Measurements from ENCODE around the gene CELA2B.

DNA sequence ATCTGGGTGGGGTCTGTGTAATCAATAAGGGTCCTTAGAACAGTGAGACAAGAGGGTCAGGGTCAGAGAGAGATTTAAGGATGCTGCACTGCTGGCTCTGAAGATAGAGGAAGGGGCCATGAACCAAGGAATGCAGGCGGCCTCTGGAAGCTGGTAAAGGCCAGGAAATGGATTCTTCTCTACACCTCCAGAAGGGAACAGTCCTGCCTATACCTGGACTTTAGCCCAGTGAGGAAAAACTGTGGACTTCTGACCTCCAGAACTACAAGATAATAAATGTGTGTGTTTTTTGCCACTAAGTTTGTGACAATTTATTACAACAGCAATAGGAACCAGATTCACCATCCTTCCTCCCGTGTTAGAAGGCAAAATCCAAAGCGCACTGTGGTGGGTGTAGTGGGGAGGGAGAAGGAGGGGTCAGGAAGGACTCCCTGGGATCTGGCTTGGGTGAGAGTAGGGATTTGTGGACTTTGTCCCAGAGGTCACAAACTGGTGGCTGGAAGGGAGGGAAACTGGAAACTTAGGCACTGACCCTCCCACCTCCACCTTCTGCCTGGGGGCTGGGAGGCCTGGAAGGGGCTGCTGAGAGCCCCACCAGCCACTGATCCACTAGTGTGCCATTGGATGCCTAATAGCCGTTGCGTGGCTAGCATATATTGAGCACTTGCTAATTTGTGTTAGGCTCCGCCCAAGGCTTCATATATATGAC is 24.7 kb upstream of the CELA2B start:
- TF ChIP-seq SIN3A (conservative IDR thresholded peaks at IDR 0.05 in 1 of 2, IDR thresholded peaks at IDR 0.05 in 1 of 2; ENCODE audit: low read depth in 1 of 2, low read length in 2 of 2) (no peak), JUN (IDR thresholded peaks at IDR 0.05; ENCODE audit: low read depth, low read length) (no peak), RNF2 (IDR thresholded peaks at IDR 0.05; ENCODE audit: borderline replicate concordance, low read depth, low read length, missing control alignments, poor library complexity, severe bottlenecking) (no peak), EP300 (IDR thresholded peaks at IDR 0.05; ENCODE audit: borderline replicate concordance in 1 of 2, low read depth in 2 of 2, low read length in 2 of 2) (no peak), POLR2A (IDR thresholded peaks at IDR 0.05; ENCODE audit: control extremely low read depth in 1 of 2, low read depth in 2 of 2, low read length in 2 of 2) (no peak), BRCA1 (IDR thresholded peaks at IDR 0.05; ENCODE audit: low read depth, low read length) (no peak), CHD2 (IDR thresholded peaks at IDR 0.05; ENCODE audit: low read length) (no peak), YY1 (IDR thresholded peaks at IDR 0.05; ENCODE audit: low read depth, low read length) (no peak), PHF8 (conservative IDR thresholded peaks at IDR 0.05; ENCODE audit: low read depth, low read length) (no peak), EGR1 (IDR thresholded peaks at IDR 0.05; ENCODE audit: borderline replicate concordance, low read depth, low read length) (no peak), GABPA (IDR thresholded peaks at IDR 0.05; ENCODE audit: borderline replicate concordance, insufficient read depth, low read length) (no peak)
- TF ChIP-seq, protein P1, sequence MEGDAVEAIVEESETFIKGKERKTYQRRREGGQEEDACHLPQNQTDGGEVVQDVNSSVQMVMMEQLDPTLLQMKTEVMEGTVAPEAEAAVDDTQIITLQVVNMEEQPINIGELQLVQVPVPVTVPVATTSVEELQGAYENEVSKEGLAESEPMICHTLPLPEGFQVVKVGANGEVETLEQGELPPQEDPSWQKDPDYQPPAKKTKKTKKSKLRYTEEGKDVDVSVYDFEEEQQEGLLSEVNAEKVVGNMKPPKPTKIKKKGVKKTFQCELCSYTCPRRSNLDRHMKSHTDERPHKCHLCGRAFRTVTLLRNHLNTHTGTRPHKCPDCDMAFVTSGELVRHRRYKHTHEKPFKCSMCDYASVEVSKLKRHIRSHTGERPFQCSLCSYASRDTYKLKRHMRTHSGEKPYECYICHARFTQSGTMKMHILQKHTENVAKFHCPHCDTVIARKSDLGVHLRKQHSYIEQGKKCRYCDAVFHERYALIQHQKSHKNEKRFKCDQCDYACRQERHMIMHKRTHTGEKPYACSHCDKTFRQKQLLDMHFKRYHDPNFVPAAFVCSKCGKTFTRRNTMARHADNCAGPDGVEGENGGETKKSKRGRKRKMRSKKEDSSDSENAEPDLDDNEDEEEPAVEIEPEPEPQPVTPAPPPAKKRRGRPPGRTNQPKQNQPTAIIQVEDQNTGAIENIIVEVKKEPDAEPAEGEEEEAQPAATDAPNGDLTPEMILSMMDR (IDR thresholded peaks at IDR 0.05; ENCODE audit: control extremely low read depth in 1 of 3, insufficient read depth in 1 of 3, low read depth in 1 of 3, low read length in 3 of 3) = no peak
- TF ChIP-seq, protein P2, sequence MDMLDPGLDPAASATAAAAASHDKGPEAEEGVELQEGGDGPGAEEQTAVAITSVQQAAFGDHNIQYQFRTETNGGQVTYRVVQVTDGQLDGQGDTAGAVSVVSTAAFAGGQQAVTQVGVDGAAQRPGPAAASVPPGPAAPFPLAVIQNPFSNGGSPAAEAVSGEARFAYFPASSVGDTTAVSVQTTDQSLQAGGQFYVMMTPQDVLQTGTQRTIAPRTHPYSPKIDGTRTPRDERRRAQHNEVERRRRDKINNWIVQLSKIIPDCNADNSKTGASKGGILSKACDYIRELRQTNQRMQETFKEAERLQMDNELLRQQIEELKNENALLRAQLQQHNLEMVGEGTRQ (IDR thresholded peaks at IDR 0.05; ENCODE audit: low read length) = no peak

All from H1 (cell line).